Activated naive CD8-positive, alpha-beta T cell treated with anti-CD3 and anti-CD28 coated beads, Interleukin-2, amount 10 ng/mL, durations not matched to agents 7 days and 5 days (primary cell): ENCODE results near the gene CFAP97D2. TPM values are rescaled to one million over a fixed set of nuclear protein-coding genes. Genes with fewer than 3 reads are reported as not detected.
"Not testable (repeated sequence)": the region's sequence is repeated elsewhere in the genome, so short reads cannot be mapped to it uniquely, and the experiment has no call there.

Experiments used
- ATAC-seq: fragments of 150-1000 bp; cut with Tn5 transposase; one replicate; pipeline ENCODE4 v1.10.0; 2021; ENCODE audit warnings: low read depth, moderate library complexity
- POLR2A ChIA-PET: fragments of 350-600 bp; sonication (Branson Sonifier 250); formaldehyde crosslinking; loops from one replicate; lab custom pipeline; 2021; ENCODE audit warnings: antibody characterized with exemption; lab: Charles Lee
- DNase-seq: peaks from one replicate; pipeline ENCODE4 v3.0.0; 2021
- H3K27ac Mint-ChIP-seq: one replicate; pipeline ENCODE4 v1.8.0; 2022; ENCODE audit warnings: mild to moderate bottlenecking, mixed read lengths
- H3K27me3 Mint-ChIP-seq: one replicate; pipeline ENCODE4 v1.8.0; 2022; ENCODE audit warnings: mild to moderate bottlenecking, moderate library complexity, mixed read lengths
- H3K36me3 Mint-ChIP-seq: one replicate; pipeline ENCODE4 v1.8.0; 2021; ENCODE audit warnings: mild to moderate bottlenecking, mixed read lengths
- H3K4me1 Mint-ChIP-seq: one replicate; pipeline ENCODE4 v1.8.0; 2021; ENCODE audit warnings: mixed read lengths
- H3K4me3 Mint-ChIP-seq: one replicate; pipeline ENCODE4 v1.8.0; 2022; ENCODE audit warnings: mild to moderate bottlenecking, moderate library complexity, mixed read lengths
- H3K9me3 Mint-ChIP-seq: one replicate; pipeline ENCODE4 v1.8.0; 2021; ENCODE audit warnings: mixed read lengths
- total RNA-seq, 2 experiments: library from RNA; stranded (reverse); gene quantifications; one replicate each; pipeline ENCODE4 v1.2.3, GENCODE V29; 2021

The CFAP97D2 gene
- total RNA-seq, result under 1 TPM in 1 of 2 experiments, not detected in 1; 0.22 TPM

GRCh38 chr13:114179087-114179658 is at the start of gene CFAP97D2:
CFAP97D2 (plus strand) TSS chr13:114179257; CDS start chr13:114179331, 74 bp downstream.
- POLR2A ChIA-PET, result no interaction called here
- peaks cover 5% of the 10 kb centered on the region for H3K4me1 Mint-ChIP-seq
- peaks cover under 1% of the 10 kb centered on the region for H3K36me3 Mint-ChIP-seq
- H3K27me3 Mint-ChIP-seq, result no peaks in the 10 kb centered on the region
- ATAC-seq (no peak), DNase-seq (no peak)
- H3K27ac Mint-ChIP-seq, result no peak within 1 kb of the TSS
- H3K4me3 Mint-ChIP-seq, result no peak within 1 kb of the TSS
- peaks cover 8% of the 10 kb centered on the region for H3K9me3 Mint-ChIP-seq

GRCh38 chr13:114129649-114130062 is 49.4 kb upstream of the CFAP97D2 start:
- Mint-ChIP-seq H3K9me3 (peaks cover 4% of the 10 kb centered on the region), H3K4me1 (peaks cover 65% of the 10 kb centered on the region), H3K27ac (peak overlapping the region; percentile 83), H3K36me3 (peaks cover 20% of the 10 kb centered on the region), H3K27me3 (peaks cover 4% of the 10 kb centered on the region), H3K4me3 (peak overlapping the region; percentile 98)
- POLR2A ChIA-PET, result interaction anchor here (0.8 to 4.7 kb wide), 8 partner anchors 11 to 64 kb away, joined by 3 to 38 read pairs (median 14); no protein-coding TSS in a partner anchor
- ATAC-seq (peak; percentile 10), DNase-seq (no peak)

GRCh38 chr13:114130131-114130836 is 48.8 kb upstream of the CFAP97D2 start:
- no peak for DNase-seq
- POLR2A ChIA-PET, result interaction anchor here (0.9 to 4.7 kb wide), 9 partner anchors 8 to 65 kb away, joined by 3 to 38 read pairs (median 9); no protein-coding TSS in a partner anchor
- ATAC-seq, result no peak

GRCh38 chr13:114130837-114131582 is 48.0 kb upstream of the CFAP97D2 start:
- POLR2A ChIA-PET, result interaction anchor here (1.0 to 4.7 kb wide), 8 partner anchors 9 to 66 kb away, joined by 3 to 38 read pairs (median 14); no protein-coding TSS in a partner anchor
- ATAC-seq, result peak; percentile 41

More at GRCh38 chr13:114130131-114130836, 48.8 kb upstream of the CFAP97D2 start:
- H3K9me3 Mint-ChIP-seq, result peaks cover 2% of the 10 kb centered on the region
- peaks cover 60% of the 10 kb centered on the region for H3K4me1 Mint-ChIP-seq
- peaks cover 5% of the 10 kb centered on the region for H3K27me3 Mint-ChIP-seq
- peak overlapping the region; percentile 83 for H3K27ac Mint-ChIP-seq
- H3K36me3 Mint-ChIP-seq, result peaks cover 13% of the 10 kb centered on the region
- H3K4me3 Mint-ChIP-seq, result peak overlapping the region; percentile 98

GRCh38 chr13:114131583-114132418 is 47.3 kb upstream of the CFAP97D2 start:
- H3K9me3 Mint-ChIP-seq, result no peaks in the 10 kb centered on the region
- peaks cover 8% of the 10 kb centered on the region for H3K27me3 Mint-ChIP-seq
- POLR2A ChIA-PET, result interaction anchor here (1.0 to 4.7 kb wide), 9 partner anchors 9 to 66 kb away, joined by 3 to 38 read pairs (median 9); no protein-coding TSS in a partner anchor
- H3K4me3 Mint-ChIP-seq, result peak overlapping the region; percentile 98
- peaks cover 7% of the 10 kb centered on the region for H3K36me3 Mint-ChIP-seq
- H3K27ac Mint-ChIP-seq, result peak overlapping the region; percentile 83
- ATAC-seq, result peak; percentile 2
- DNase-seq, result peak; percentile 63
- peaks cover 51% of the 10 kb centered on the region for H3K4me1 Mint-ChIP-seq

More at GRCh38 chr13:114130837-114131582, 48.0 kb upstream of the CFAP97D2 start:
- Mint-ChIP-seq H3K36me3 (peaks cover 13% of the 10 kb centered on the region), H3K4me1 (peaks cover 59% of the 10 kb centered on the region), H3K4me3 (peak overlapping the region; percentile 98), H3K9me3 (peaks cover 2% of the 10 kb centered on the region), H3K27me3 (peaks cover 6% of the 10 kb centered on the region), H3K27ac (peak overlapping the region; percentile 83)
- DNase-seq, result peak; percentile 71

- DNase-seq (peak; percentile 76), ATAC-seq (peak; percentile 32)
- H3K27ac Mint-ChIP-seq, result peak within 1 kb of the TSS; percentile 83
- POLR2A ChIA-PET, result interaction anchor here (1.0 to 4.7 kb wide), 4 partner anchors 8 to 22 kb away, joined by 3 to 38 read pairs (median 20); no protein-coding TSS in a partner anchor
- H3K9me3 Mint-ChIP-seq, result no peaks in the 10 kb centered on the region
- peak within 1 kb of the TSS; percentile 98 for H3K4me3 Mint-ChIP-seq
- peaks cover 43% of the 10 kb centered on the region for H3K4me1 Mint-ChIP-seq
- peaks cover 13% of the 10 kb centered on the region for H3K27me3 Mint-ChIP-seq
- no peaks in the 10 kb centered on the region for H3K36me3 Mint-ChIP-seq
Observed at GRCh38 chr13:114132419-114133121, 46.5 kb upstream of the CFAP97D2 start, which contains the start of gene RASA3. RASA3 (minus strand) TSS chr13:114132623; CDS start chr13:114132489, 134 bp downstream.

- DNase-seq, H3K4me3 Mint-ChIP-seq, POLR2A ChIA-PET, H3K27ac Mint-ChIP-seq, ATAC-seq, H3K9me3 Mint-ChIP-seq, H3K36me3 Mint-ChIP-seq: not testable (repeated sequence)
- H3K27me3 Mint-ChIP-seq, result peaks cover 13% of the 10 kb centered on the region
- H3K4me1 Mint-ChIP-seq, result peaks cover 40% of the 10 kb centered on the region
Observed at GRCh38 chr13:114133126-114133525, 45.9 kb upstream of the CFAP97D2 start.

- Mint-ChIP-seq H3K4me3 (peak overlapping the region; percentile 70), H3K27me3 (peaks cover 13% of the 10 kb centered on the region), H3K4me1 (peaks cover 35% of the 10 kb centered on the region), H3K27ac (peak overlapping the region; percentile 79)
- H3K9me3 Mint-ChIP-seq, H3K36me3 Mint-ChIP-seq, ATAC-seq, POLR2A ChIA-PET, DNase-seq: not testable (repeated sequence)
Observed at GRCh38 chr13:114133552-114133951, 45.5 kb upstream of the CFAP97D2 start.

GRCh38 chr13:114134111-114134943 is 44.7 kb upstream of the CFAP97D2 start:
- peaks cover 13% of the 10 kb centered on the region for H3K27me3 Mint-ChIP-seq
- peaks cover 2% of the 10 kb centered on the region for H3K9me3 Mint-ChIP-seq
- POLR2A ChIA-PET, result no interaction called here
- H3K4me1 Mint-ChIP-seq, result peaks cover 29% of the 10 kb centered on the region
- H3K36me3 Mint-ChIP-seq, result no peaks in the 10 kb centered on the region
- peak overlapping the region; percentile 70 for H3K4me3 Mint-ChIP-seq
- peak; percentile 44 for DNase-seq
- peak; percentile 6 for ATAC-seq
- H3K27ac Mint-ChIP-seq, result peak overlapping the region; percentile 79

- H3K27me3 Mint-ChIP-seq, result peaks cover 13% of the 10 kb centered on the region
- DNase-seq, result no peak
- H3K4me1 Mint-ChIP-seq, result peaks cover 22% of the 10 kb centered on the region
- POLR2A ChIA-PET, result no interaction called here
- ATAC-seq, result no peak
- no peak overlapping the region for H3K4me3 Mint-ChIP-seq
- H3K27ac Mint-ChIP-seq, result no peak overlapping the region
- H3K9me3 Mint-ChIP-seq, result peaks cover 2% of the 10 kb centered on the region
- no peaks in the 10 kb centered on the region for H3K36me3 Mint-ChIP-seq
Observed at GRCh38 chr13:114134944-114135610, 44.0 kb upstream of the CFAP97D2 start.

GRCh38 chr13:114135731-114136171 is 43.3 kb upstream of the CFAP97D2 start:
- peaks cover 18% of the 10 kb centered on the region for H3K4me1 Mint-ChIP-seq
- POLR2A ChIA-PET, result no interaction called here
- peaks cover 13% of the 10 kb centered on the region for H3K27me3 Mint-ChIP-seq
- no peaks in the 10 kb centered on the region for H3K36me3 Mint-ChIP-seq
- ATAC-seq (no peak), DNase-seq (peak; percentile 23)
- H3K27ac Mint-ChIP-seq, result no peak overlapping the region
- H3K4me3 Mint-ChIP-seq, result no peak overlapping the region
- peaks cover 2% of the 10 kb centered on the region for H3K9me3 Mint-ChIP-seq
